ENCODE data around the gene ELFN1.

DNA sequence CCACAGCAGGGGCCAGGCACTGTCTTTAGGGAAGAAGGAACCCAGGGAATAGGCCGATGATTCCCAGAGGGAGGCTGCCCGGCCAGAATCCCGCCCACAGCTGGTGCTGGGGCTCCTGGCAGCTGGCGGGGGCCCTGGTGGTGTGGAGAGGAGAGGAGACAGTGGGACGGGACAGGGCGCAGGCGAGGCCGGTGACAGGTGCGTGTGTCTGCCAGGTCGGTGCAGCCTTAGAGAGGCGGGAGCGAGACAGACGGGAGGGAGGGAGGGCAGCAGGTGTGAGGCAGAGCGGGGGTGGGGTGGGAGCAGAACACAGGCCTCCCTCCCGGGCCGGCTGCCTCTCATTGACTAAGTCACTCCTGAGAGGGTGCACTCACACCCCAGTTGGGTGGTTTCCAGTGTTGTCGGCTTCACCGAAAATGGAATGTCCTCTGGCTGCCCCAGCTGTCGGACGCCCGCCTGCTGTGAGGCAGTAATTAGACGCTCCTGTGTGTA, 55.2 kb downstream of the ELFN1 start:
- TF ChIP-seq, protein P1, sequence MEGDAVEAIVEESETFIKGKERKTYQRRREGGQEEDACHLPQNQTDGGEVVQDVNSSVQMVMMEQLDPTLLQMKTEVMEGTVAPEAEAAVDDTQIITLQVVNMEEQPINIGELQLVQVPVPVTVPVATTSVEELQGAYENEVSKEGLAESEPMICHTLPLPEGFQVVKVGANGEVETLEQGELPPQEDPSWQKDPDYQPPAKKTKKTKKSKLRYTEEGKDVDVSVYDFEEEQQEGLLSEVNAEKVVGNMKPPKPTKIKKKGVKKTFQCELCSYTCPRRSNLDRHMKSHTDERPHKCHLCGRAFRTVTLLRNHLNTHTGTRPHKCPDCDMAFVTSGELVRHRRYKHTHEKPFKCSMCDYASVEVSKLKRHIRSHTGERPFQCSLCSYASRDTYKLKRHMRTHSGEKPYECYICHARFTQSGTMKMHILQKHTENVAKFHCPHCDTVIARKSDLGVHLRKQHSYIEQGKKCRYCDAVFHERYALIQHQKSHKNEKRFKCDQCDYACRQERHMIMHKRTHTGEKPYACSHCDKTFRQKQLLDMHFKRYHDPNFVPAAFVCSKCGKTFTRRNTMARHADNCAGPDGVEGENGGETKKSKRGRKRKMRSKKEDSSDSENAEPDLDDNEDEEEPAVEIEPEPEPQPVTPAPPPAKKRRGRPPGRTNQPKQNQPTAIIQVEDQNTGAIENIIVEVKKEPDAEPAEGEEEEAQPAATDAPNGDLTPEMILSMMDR (IDR thresholded peaks at IDR 0.05; ENCODE audit: low read depth, low read length): no peak
- TF ChIP-seq POLR2A (IDR thresholded peaks at IDR 0.05; ENCODE audit: extremely low read depth, insufficient read length): no peak
- TF ChIP-seq, protein P2, sequence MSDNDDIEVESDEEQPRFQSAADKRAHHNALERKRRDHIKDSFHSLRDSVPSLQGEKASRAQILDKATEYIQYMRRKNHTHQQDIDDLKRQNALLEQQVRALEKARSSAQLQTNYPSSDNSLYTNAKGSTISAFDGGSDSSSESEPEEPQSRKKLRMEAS (IDR thresholded peaks at IDR 0.05; ENCODE audit: low read depth, low read length): no peak
- no peak for TF ChIP-seq MYC (IDR thresholded peaks at IDR 0.05; ENCODE audit: low read depth, low read length)
